Breast epithelium (tissue), 4 donors: Measurements from ENCODE around the gene ARHGAP25. TPM values are rescaled to one million over a fixed set of nuclear protein-coding genes. Genes with fewer than 3 reads are reported as not detected.
A peak's percentile ranks its signal among the peaks of the same experiment; 100 is the strongest.
"Not testable (repeated sequence)": the region's sequence is repeated elsewhere in the genome, so short reads cannot be mapped to it uniquely, and the experiment has no call there.

Source experiments
- DNase-seq, 2 donors: peaks; one replicate each; pipeline ENCODE4 v3.0.0-alpha.2; 2019; ENCODE audit warnings: low spot score in 2 of 2
- H3K27ac ChIP-seq, 2 donors: fragments of 200-600 bp; sonication (generic) in 1 of 2; one replicate each; pipeline ENCODE4 v1.5.1; 2016 to 2019; ENCODE audit warnings: mild to moderate bottlenecking in 1 of 2
- H3K27me3 ChIP-seq, 2 donors: fragments of 200-600 bp; sonication (generic) in 1 of 2; one replicate each; pipeline versions ENCODE4 v1.5.1 to v1.6.0; 2017 to 2019; ENCODE audit warnings: control low read depth in 1 of 2, mild to moderate bottlenecking in 1 of 2
- H3K36me3 ChIP-seq: fragments of 200-600 bp; one replicate; pipeline ENCODE4 v1.5.1; 2019
- H3K4me1 ChIP-seq, 2 donors: fragments of 200-600 bp; sonication (generic); one replicate each; pipeline ENCODE4 v1.5.1; 2016 to 2019; ENCODE audit warnings: control low read depth in 1 of 2
- H3K4me3 ChIP-seq, 3 donors: fragments of 200-600 bp; sonication (generic); 1 replicate in 2 of 3; 2 replicates in 1 of 3; pipeline ENCODE4 v1.5.1; 2016 to 2019; ENCODE audit warnings: mild to moderate bottlenecking in 3 of 3, moderate library complexity in 2 of 3
- H3K9me3 ChIP-seq, 2 donors: fragments of 200-600 bp; sonication (generic) in 1 of 2; one replicate each; pipeline ENCODE4 v1.5.1; 2016 to 2019; ENCODE audit warnings: control low read depth in 1 of 2
- CTCF ChIP-seq, 3 donors: fragments of 450-650 bp; IDR thresholded peaks; one replicate each; pipeline ENCODE4 v1.5.1; 2016 to 2017; ENCODE audit warnings: antibody characterized with exemption in 3 of 3, mild to moderate bottlenecking in 3 of 3, moderate library complexity in 3 of 3
- POLR2A ChIP-seq: fragments of 450-650 bp; IDR thresholded peaks from one replicate; pipeline ENCODE4 v1.6.1; 2016; ENCODE audit warnings: antibody characterized with exemption, mild to moderate bottlenecking, moderate library complexity
- POLR2AphosphoS5 ChIP-seq, 3 donors: sonication (generic); formaldehyde crosslinking; IDR thresholded peaks; one replicate each; pipeline ENCODE4 v1.6.1; 2017; ENCODE audit warnings: antibody characterized with exemption in 3 of 3
- intact Hi-C: fragments of 100-400 bp; cut with DNase I; formaldehyde crosslinking; loops from one replicate; pipeline ENCODE4 v1.15.1; 2023; ENCODE audit warnings: low total_unique reads
- total RNA-seq, 3 donors: library from RNA; depleted of rRNA; stranded (reverse); fragments of >200 nt; gene quantifications; one replicate each; pipeline ENCODE4 v1.1.0, GENCODE V29; 2016

Gene ARHGAP25
- total RNA-seq, 3 donors from 2014 or later, result 7.8 to 10.8 (median 9.5) TPM

- Histone ChIP-seq H3K36me3 (no peaks in the 10 kb centered on the region), H3K4me3 (no peak overlapping the region), H3K4me1 (no peaks in the 10 kb centered on the region), H3K9me3 (no peaks in the 10 kb centered on the region), H3K27me3 (no peaks in the 10 kb centered on the region), H3K27ac (peak overlapping the region in 1 of 2 donors; percentile 12)
- TF ChIP-seq POLR2A (no peak), CTCF (IDR thresholded peaks at IDR 0.05) (no peak), POLR2AphosphoS5 (IDR thresholded peaks at IDR 0.05) (no peak)
- no peak for DNase-seq
- intact Hi-C loops, result no loop called here
Measured at GRCh38 chr2:68796295-68796905, 61.8 kb downstream of the ARHGAP25 start.

- Histone ChIP-seq H3K9me3 (no peaks in the 10 kb centered on the region), H3K27ac (peak overlapping the region; percentile 43 to 58), H3K4me3 (no peak overlapping the region), H3K36me3 (no peaks in the 10 kb centered on the region), H3K4me1 (no peaks in the 10 kb centered on the region), H3K27me3 (no peaks in the 10 kb centered on the region)
- TF ChIP-seq CTCF (IDR thresholded peaks at IDR 0.05), result no peak
- TF ChIP-seq POLR2A, result no peak
- no peak for TF ChIP-seq POLR2AphosphoS5 (IDR thresholded peaks at IDR 0.05)
- intact Hi-C loops, result no loop called here
- DNase-seq, result no peak
Measured at GRCh38 chr2:68798569-68798968, 64.0 kb downstream of the ARHGAP25 start.

GRCh38 chr2:68799140-68800026 lies 64.8 kb downstream of the ARHGAP25 start:
- intact Hi-C loops, result no loop called here
- H3K36me3 ChIP-seq, result no peaks in the 10 kb centered on the region
- H3K9me3 ChIP-seq, result no peaks in the 10 kb centered on the region
- DNase-seq, result peak in 1 of 2 donors; percentile 56
- peak overlapping the region; percentile 75 to 76 for H3K27ac ChIP-seq
- no peaks in the 10 kb centered on the region for H3K4me1 ChIP-seq
- TF ChIP-seq POLR2AphosphoS5 (IDR thresholded peaks at IDR 0.05) (no peak), CTCF (IDR thresholded peaks at IDR 0.05) (no peak)
- no peaks in the 10 kb centered on the region for H3K27me3 ChIP-seq
- peak overlapping the region in 2 of 3 donors; percentile 0 to 32 for H3K4me3 ChIP-seq

GRCh38 chr2:68800027-68800401 lies 65.4 kb downstream of the ARHGAP25 start:
- Histone ChIP-seq H3K9me3 (no peaks in the 10 kb centered on the region), H3K27ac (peak overlapping the region; percentile 75 to 76), H3K27me3 (no peaks in the 10 kb centered on the region), H3K36me3 (no peaks in the 10 kb centered on the region), H3K4me1 (no peaks in the 10 kb centered on the region), H3K4me3 (peak overlapping the region in 2 of 3 donors; percentile 0 to 32)
- DNase-seq, result no peak
- intact Hi-C loops, result no loop called here
- TF ChIP-seq CTCF (IDR thresholded peaks at IDR 0.05), result no peak
- no peak for TF ChIP-seq POLR2A
- TF ChIP-seq POLR2AphosphoS5 (IDR thresholded peaks at IDR 0.05), result no peak

- TF ChIP-seq CTCF (IDR thresholded peaks at IDR 0.05), result no peak
- TF ChIP-seq POLR2AphosphoS5 (IDR thresholded peaks at IDR 0.05), result no peak
- no peak for TF ChIP-seq POLR2A
- no peaks in the 10 kb centered on the region for H3K36me3 ChIP-seq
- intact Hi-C loops, result no loop called here
Measured at GRCh38 chr2:68800517-68800916, 65.9 kb downstream of the ARHGAP25 start.

GRCh38 chr2:68802161-68802560 lies 67.5 kb downstream of the ARHGAP25 start:
- H3K27me3 ChIP-seq, intact Hi-C loops, H3K9me3 ChIP-seq, H3K4me1 ChIP-seq, DNase-seq, H3K27ac ChIP-seq, H3K36me3 ChIP-seq, H3K4me3 ChIP-seq: not testable (repeated sequence)

More at GRCh38 chr2:68800517-68800916, 65.9 kb downstream of the ARHGAP25 start:
- DNase-seq, result no peak
- Histone ChIP-seq H3K9me3 (no peaks in the 10 kb centered on the region), H3K27ac (peak overlapping the region; percentile 75 to 76), H3K4me1 (no peaks in the 10 kb centered on the region), H3K27me3 (no peaks in the 10 kb centered on the region), H3K4me3 (peak overlapping the region in 1 of 3 donors; percentile 32)
